ENCODE results near the gene MMS22L.

The MMS22L gene

GRCh38 chr6:97282726-97283617 lies at the start of gene MMS22L:
Gene MMS22L, minus strand, starts transcription at chr6:97283216. Its CDS starts 739 bp downstream, at chr6:97282477.
- peak; percentile 92 for DNase-seq

GRCh38 chr6:97322811-97323210 lies 39.8 kb upstream of the MMS22L start:
- DNase-seq = no peak

- no peak for DNase-seq
These were observed 39.2 kb upstream of the MMS22L start for GRCh38 chr6:97322226-97322625.

- no peak for DNase-seq
These were observed 34.0 kb upstream of the MMS22L start for GRCh38 chr6:97316978-97317377.

GRCh38 chr6:97312241-97312640 lies 29.2 kb upstream of the MMS22L start:
- DNase-seq = no peak

- no peak for DNase-seq
These were observed 23.7 kb upstream of the MMS22L start for GRCh38 chr6:97306544-97307320.

- DNase-seq = no peak
These were observed 22.5 kb upstream of the MMS22L start for GRCh38 chr6:97305414-97306066.

GRCh38 chr6:97304701-97305100 lies 21.7 kb upstream of the MMS22L start:
- no peak for DNase-seq

GRCh38 chr6:97294451-97294850 lies 11.4 kb upstream of the MMS22L start:
- no peak for DNase-seq

GRCh38 chr6:97293198-97293696 lies 10.2 kb upstream of the MMS22L start:
- DNase-seq = no peak

GRCh38 chr6:97292671-97293070 lies 9.7 kb upstream of the MMS22L start:
- no peak for DNase-seq

- DNase-seq = no peak
These were observed 8.9 kb upstream of the MMS22L start for GRCh38 chr6:97291896-97292295.

- no peak for DNase-seq
These were observed 6.3 kb upstream of the MMS22L start for GRCh38 chr6:97289332-97289731.

GRCh38 chr6:97288188-97288587 lies 5.2 kb upstream of the MMS22L start:
- DNase-seq = no peak

- DNase-seq = peak; percentile 20
These were observed 734 bp downstream of the MMS22L start for GRCh38 chr6:97282238-97282725.

- no peak for DNase-seq
These were observed 2.2 kb downstream of the MMS22L start for GRCh38 chr6:97280766-97281165.

GRCh38 chr6:97275804-97276203 lies 7.2 kb downstream of the MMS22L start:
- DNase-seq = no peak

- no peak for DNase-seq
These were observed 13.2 kb downstream of the MMS22L start for GRCh38 chr6:97269821-97270220.

- no peak for DNase-seq
These were observed 20.3 kb downstream of the MMS22L start for GRCh38 chr6:97262676-97263075.

- DNase-seq = no peak
These were observed 36.2 kb downstream of the MMS22L start for GRCh38 chr6:97246842-97247241.

- DNase-seq = no peak
These were observed 42.8 kb downstream of the MMS22L start for GRCh38 chr6:97240222-97240621.

- DNase-seq = no peak
These were observed 51.1 kb downstream of the MMS22L start for GRCh38 chr6:97231911-97232310.

- DNase-seq = no peak
These were observed 60.1 kb downstream of the MMS22L start for GRCh38 chr6:97222903-97223302.
